LHCN-M2 (cell line): Measurements from ENCODE around the gene AFF1. TPM values are rescaled to one million over a fixed set of nuclear protein-coding genes. Genes with fewer than 3 reads are reported as not detected.
"Not testable (repeated sequence)": the region's sequence is repeated elsewhere in the genome, so short reads cannot be mapped to it uniquely, and the experiment has no call there.

Experiments used
- DNase-seq: peaks from one replicate; pipeline ENCODE4 v3.0.0-alpha.2; 2012; ENCODE audit warnings: low read depth
- total RNA-seq: library from RNA; depleted of rRNA; stranded (reverse); fragments of >200 nt; gene quantifications from 2 replicates; pipeline ENCODE4 v1.2.3, GENCODE V29; 2014

AFF1 gene
- total RNA-seq, 1 experiment from 2014 or later = 7.1 TPM

DNA sequence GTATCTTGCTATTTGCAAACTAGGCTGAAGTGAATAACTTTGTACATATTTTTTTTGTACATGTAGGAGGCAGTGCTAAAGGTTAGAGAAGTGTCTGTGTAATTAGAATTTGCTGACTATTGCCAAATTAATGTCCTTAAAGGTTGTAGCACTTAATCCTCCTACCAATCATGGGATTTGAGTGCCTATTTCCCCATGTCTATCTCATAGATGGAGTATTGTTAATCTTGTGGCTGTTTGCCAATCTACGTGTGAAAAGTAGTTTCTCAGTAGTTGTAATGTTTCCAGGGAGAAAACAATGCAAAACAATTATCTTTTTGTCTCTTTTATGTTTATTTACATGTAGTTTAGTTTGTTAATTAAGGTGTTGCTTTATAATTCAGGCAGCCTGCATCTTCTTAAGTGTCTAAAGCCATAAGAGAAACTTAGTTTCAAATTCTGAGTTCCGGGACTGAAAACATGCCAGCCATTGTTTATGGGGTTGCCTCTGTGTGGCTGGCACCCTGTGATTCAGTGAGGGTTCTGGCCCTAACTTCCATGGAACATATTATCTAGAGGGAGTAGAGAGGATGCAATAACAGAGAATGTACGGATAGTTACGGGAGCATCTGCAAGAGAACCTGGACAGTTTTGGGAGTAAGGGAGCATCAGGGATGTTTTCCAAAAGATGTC is 143.2 kb downstream of the AFF1 start:
- no peak for DNase-seq

DNA sequence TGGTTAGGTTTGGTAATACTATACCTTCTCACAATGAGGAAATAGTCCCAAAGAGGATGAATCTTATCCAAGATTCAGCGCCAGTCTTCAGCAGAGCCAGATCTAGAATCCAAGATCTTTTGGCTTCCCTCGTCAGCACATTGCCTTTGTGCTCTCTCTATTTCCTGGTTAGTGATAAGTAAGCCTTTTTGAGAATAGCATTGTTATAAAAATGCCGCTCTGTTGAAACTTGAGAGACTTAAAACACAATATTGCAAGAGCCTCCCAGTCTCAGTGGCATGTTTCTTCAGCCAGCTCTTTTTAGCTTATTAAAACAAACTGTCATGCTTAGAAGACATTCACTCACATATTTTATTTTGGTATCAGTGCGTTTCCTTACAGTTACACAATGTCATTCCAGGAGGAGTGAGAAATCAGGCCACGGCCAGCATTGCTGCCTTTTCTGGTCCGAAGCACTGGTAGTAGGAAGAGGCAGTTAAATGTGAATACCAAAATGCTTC is 144.2 kb downstream of the AFF1 start:
- DNase-seq = peak; percentile 56

DNA sequence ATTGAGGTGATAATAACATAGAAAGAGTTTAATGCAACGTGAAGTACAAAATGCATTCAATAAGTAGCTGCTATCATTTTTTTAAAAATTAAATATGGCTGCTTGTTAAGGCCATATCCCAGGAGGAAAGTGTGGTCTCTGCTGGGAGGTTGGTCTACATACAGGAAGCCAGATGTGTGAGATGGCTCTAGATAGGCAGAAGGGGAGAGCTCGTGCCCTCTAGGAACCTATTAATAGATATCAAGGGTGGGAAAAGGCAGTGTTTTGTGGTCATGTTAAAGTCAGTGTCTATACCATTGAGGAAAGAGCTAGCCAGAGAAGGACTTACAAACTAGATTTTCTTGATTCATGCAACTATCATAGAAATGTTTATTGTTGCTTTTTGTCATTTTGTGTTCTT is 145.2 kb downstream of the AFF1 start:
- DNase-seq = no peak

DNA sequence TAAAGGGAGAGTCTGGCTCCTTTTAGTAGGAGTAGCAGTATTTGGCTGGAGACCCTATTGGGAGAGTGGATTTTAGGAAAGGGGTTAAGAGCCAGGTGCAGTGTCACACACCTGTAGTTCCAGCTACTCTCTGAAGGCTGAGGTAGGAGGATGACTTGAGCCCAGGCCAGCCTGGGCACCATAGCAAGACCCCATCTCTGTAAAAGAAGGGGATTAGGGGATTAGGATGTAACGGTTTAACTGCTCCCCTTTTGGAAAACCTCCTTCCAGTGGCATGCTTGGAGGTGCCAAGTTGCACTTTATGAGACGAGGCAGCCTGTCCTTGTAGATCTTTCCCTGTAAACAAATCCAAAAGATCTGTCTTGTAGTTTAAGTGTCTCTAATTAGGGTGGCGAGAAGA is 145.7 kb downstream of the AFF1 start:
- DNase-seq = no peak

DNA sequence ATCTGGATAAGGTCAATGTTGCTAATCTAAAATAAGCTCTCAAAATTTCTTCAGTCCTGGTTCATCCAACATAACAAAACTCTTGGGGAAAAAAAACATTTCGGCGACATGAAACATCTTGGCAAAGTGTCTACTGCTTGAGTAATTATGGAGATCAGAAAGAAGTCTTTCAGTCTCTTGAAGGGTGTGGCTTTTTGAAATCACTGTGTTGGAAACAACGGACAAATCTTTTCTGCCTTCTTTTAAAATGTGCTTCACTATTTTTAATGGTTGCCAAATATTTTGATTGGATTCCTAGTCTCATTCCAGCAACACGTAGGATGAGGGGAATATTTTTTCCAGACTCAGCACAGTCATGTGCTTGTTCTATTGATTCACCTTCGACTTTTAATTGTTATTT is 147.0 kb downstream of the AFF1 start:
- no peak for DNase-seq

DNA sequence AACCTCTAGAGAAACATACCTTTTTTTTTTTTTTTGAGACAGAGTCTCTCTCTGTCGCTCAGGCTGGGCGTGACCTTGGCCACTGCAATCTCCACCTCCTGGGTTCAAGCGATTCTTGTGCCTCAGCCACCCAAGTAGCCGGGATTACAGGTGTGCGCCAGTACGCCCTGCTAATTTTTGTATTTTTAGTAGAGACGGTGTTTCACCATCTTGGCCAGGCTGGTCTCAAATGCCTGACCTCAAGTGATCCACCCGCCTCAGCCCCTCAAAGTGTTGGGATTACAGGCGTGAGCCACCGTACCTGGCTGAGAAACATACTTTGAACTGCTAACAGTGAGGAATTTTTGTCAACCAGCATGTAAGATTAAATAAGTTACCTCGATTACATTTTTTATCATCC is 150.9 kb downstream of the AFF1 start:
- not testable (repeated sequence) for DNase-seq

DNA sequence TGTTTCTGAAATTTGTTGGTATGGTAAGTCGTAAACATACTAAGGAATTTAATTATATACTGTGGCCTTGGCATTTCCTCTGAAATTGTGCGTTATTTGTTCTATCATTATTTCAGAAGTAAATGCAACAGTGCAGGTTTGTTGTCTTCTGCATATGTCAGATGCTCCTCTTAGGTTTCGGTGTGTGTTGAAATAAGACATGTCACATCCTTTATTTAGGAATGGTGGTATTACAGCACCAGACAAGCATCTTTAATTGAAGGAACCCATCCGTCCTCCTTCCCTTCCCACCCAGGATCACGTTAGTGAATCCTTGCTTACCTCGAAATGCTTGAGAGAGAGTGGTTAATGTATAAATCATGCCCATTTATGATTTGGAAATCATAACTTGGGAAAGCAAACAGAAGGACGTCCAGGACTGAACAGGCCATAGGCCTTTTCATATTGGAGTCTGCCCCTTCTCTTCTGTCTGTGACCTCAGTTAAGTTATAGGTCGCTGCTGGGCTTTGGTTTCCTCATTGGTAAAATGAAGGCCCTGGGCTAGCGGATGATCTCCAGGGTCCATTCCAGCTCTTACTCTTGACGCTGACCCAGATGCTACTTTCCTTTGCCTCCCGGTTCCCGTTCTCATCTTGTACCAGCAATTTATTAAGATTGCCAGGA is 151.5 kb downstream of the AFF1 start:
- DNase-seq = no peak

DNA sequence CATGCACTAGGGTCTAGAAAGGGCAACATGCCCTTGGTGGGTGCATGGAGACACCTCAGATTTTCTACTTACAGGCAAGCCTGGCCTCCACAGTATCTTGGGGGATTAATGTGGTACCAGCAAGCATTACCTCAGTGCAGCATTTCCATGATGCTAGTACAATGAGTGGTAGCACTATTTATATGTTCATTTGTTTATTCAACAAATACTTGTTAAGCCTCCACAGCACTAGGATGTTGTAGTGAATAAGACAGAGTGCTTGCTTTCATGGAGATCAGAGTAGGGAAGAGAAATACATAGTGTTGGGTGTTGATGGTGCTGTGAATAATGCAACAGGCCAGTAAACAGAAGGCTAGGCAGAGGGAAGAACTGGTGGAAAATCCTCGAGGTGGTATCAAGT is 152.2 kb downstream of the AFF1 start:
- no peak for DNase-seq

DNA sequence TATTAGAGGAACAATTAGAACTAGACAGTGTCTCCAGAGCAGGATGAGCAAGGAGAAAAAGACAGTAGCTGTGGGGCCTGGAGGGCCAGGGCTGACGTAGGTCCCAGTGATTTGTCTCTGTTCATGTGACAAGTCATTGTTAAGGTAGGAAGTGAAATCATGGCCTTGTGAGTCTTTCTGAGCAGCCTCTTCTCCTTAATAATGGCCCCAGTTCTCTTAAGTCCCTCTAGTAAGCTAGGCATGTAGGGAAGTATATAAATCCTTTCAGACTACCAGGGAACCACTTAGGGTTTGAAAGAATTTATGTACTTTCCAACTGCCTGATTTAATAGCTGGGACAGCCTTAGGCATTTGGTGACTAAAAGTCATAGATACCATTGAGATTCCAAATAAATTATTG is 152.6 kb downstream of the AFF1 start:
- DNase-seq = no peak

DNA sequence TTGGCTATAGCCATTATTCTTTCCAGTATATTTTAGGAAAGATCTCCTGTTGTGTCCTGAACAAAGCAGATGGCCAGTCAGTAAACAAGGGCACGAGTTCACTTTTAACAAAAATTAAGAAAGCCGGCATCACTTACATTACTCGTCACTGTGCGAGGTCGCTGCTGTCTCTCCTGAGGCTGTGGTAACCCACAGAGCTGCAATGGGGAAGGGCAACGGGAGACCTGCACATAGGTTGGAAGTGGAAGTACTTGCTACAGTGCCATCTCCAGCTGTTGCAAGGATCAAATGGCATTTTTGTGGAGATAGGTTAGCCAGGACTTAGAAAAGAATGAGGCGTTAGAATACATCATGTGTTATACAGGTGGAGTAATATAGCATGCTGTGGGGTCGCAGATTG is 153.4 kb downstream of the AFF1 start:
- DNase-seq = no peak

DNA sequence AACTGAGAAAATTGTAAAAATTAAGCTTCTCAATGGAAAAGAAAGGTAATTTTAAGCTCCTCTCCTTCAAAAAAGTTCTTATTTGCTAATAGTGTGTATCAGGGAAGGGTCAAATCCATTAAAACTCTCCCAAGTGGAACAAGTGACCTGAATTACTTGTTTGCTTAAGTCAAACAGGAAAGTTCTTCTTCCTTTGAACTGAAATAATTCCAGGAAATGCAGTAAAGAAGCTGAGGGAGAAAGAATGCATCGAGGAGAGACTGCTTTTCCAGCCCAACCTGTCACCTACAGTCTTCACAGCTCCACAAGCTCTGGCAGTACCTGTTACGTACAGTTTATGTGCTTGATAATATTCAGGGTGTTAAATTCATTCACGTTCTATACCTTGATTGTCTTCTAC is 154.6 kb downstream of the AFF1 start:
- DNase-seq = no peak

DNA sequence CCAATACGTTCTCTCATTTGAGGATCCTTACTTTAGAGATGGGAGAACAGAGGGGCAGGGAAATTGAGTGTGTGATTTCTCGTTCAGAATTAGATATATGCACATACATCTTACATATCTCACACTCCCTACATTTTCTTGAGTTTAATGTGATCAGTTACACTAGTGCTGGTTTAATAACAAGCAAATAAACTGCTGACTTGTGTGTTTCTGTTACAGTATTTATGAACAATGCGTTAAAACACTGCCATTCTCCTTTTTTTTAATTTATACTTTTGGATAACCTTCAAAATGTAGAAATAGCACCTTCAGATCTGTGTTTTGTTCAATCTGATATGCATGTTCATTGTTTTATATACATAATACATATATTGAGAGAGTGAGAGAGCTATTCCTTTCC is 155.5 kb downstream of the AFF1 start:
- no peak for DNase-seq

DNA sequence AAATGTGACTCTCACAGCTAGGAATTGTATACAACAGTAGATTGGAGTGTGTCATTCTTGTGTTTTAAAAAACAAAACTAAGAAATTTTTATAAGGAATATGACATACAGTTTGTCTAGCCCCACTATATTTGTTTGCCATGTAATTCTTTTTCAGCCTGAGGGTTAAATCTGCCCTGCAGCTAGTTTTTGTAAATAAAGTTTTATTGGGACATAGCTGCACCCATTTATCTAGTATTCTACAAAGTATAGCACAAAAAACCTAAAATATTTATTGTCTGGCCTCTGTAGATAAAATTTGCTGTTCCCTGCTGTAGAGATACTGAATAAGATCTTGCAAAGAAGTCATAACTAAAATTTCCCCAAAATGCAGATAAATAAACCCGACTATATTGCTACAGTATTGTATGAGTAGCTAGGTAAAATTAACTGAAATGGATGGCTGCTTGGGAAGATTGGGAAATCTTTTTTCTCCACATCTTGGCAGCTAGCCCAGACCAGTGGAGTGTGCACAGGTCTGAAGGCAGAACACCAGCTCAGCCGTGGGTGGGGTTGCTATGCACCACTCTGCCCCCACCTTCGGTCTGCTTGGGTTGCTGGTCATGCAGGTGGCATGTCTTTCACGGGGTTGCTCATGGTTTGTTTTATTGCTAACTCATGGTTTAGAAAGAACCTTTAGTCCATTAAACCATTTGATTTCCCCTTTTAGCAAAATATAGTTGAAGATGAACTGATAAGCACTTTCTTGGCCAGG is 157.8 kb downstream of the AFF1 start:
- DNase-seq = peak; percentile 56

DNA sequence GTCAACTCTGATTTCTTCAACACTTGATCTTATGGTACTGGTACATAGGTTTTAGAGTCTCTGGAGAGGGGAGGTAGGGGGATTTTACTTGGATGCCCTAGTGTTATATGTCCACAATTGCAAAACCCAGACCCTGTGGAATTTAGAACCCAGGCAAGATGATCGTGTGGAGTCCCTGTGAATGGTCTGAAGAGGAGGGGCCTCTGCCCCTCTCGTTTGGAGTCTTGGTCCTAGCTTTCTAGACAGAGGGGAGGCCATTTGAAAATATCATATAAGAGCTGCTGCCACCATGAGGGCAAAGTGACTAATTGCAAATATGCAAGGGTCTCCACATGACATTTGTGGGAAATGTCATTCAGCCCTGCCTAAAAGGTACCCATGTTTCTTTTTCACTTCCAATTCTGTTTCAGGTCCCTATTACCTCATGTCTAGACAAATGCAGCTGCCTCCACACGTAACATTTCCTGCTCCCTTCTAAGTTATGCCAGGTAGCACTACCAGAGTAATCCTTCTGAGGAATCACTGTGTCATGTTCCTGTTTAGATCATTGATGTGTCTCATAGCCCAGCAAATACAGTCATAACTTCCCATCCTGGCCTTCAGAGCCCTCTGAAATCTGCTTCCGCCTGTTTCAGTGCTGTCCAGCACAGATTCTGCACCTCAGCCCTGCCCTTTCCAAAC is 158.8 kb downstream of the AFF1 start:
- peak; percentile 44 for DNase-seq

DNA sequence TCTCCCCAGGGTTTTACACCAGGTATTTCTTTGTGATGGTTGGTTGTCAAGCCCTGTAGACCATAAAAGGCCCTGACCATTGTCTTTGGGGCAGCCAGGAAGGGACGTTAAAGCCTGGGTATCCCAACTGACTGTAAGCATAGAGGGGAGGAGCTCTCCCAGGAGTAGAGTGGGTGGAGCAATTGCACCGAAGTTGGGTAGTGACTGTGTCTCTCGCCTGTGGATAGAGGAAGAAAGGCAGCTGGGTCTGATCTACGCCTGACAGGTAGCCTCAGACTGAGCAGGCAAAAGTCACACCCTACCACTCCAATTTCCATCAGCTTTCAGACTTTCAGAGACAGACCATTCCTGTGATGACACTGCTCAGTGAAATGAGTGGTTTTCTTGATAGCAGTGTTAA is 162.3 kb downstream of the AFF1 start:
- DNase-seq = no peak

DNA sequence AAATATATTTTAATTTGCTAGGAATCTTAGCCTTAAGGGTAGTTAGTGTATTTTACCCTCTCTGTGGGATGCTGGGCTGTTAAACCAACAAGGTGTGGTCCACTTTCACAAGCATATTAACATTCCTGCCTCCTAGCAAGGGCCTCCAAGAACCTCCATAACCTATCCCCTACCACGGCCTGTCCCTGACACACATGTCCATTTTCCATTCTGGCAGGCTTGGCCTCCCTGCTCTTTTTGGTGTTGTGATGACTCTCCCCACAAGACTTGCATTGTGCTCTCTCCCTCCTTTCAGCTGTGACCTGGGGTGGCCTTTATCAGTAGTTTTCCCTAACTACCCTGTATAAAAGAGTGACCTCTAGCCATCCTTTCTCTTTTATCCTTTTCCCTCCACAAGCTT is 165.4 kb downstream of the AFF1 start:
- no peak for DNase-seq

DNA sequence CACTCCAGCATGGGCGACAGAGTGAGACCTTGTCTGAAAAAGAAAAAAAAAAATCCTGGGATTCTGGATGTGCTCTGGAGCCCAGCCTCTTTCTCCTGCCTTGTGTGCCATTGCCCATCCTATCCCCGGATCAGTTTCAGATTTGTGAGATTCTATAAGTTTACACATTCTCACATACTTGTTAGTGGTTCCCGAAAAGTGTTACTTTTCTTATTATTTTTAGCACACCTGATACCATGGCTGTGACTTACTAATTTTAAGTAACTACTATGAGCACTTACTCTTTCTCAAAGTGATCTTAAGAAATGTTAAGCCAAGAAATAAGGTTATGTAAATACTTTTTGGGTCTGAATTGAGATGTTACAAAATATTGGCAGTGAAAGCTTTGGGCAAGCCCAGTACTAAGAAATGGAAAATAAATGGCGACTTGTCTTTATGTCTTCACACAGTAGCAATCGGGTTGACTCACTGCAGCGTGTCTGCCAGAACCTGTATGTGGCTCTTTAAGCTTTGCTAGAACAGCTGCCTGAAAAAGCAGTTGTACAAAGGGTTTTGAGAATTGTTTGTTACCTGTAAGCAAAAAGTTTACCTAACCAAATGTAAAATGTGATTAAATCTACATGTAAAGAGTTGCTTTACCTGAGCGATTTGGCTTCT is 166.9 kb downstream of the AFF1 start:
- DNase-seq = no peak

DNA sequence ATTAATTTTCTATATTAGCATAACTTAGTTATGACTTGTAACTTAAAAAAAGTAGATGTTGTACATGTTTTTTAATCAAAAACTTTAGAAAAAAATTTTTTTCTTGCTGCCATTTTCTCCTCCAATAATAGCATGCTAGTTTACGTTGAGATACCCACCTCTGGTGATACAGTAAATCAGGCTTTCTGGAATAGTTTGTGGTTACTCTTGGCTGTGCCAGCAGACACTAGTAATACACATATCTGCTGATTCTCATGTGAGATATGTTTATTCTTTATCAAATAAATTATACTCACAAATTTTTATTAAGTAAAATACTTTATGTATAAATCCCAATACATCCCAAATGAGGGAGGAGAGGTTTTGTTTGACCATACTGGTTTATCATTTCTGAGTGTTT is 168.3 kb downstream of the AFF1 start:
- DNase-seq = no peak

DNA sequence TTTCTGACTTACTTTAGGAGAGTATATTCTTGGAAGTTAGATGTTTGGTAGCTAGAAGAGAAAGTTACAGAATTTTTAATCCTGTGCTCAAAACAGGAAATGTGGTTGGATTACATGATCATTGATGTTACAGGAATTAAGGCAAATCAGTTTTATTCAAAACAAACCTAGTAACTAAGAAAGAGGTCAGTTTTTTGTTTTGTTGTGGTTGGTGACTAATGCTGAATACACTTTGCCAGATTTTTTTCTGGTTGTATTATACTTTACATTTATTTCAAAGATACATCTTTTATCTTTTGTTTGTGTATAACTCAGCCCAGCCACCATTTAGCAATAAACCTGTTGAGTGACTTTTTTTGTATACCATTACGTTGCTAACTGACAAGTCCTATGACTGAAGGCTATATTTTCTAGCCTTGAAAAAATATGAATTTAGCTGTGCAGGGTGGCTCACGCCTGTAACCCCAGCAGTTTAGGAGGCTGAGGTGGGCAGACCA is 168.9 kb downstream of the AFF1 start:
- peak; percentile 81 for DNase-seq

DNA sequence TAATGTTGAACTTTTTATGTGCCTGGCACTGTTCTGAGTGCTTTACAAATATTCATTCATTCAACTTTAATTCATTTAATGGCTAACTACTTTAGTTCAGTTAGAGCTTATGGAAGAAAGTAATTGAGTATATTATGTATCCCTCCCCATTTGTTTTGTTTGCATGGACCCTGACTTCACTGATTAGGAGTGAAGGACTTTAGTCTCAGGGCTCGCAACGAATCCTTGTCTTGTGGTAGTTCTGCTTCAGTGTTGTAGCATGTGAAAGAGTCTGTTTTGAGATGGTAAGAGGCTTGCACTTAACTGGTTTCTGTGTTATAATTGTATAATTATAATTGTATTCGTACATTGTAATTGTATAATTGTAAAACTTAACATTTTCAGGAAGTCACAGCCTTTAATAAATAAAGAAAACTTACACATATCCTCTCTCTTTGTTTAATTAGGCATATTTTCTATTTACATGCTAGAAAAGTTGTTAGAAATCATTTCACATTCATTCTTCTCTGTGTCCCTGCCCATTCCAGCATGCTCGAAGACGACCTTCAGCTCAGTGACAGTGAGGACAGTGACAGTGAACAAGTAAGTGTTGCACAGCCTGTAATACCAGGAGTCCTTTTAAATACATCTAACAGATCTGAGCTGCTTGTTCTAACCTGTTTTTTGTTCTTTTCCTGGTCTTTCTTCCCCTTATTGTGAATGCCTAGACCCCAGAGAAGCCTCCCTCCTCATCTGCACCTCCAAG is 170.5 kb downstream of the AFF1 start:
- no peak for DNase-seq

DNA sequence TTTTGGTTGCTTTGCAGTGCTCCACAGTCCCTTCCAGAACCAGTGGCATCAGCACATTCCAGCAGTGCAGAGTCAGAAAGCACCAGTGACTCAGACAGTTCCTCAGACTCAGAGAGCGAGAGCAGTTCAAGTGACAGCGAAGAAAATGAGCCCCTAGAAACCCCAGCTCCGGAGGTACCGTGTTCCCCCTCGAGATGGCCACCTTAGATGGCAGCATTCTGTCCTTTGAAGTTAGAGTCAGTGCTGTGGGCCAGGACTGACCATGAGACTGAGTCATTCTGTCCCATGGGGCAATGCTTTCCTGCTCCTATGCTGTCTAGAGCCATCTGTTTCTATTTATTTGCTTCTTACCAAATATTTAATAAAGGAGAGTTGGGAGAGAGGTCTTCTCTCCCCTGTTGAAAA is 173.3 kb downstream of the AFF1 start:
- peak; percentile 87 for DNase-seq
